Right kidney (tissue), 1 donor: ENCODE data around the gene CSNK1A1.
"Not testable (repeated sequence)": the region's sequence is repeated elsewhere in the genome, so short reads cannot be mapped to it uniquely, and the experiment has no call there.

ENCODE experiments used
- DNase-seq: peaks from one replicate; pipeline ENCODE4 v3.0.0-alpha.2; 2016

CSNK1A1 gene

GRCh38 chr5:149575131-149575530 is 23.9 kb upstream of the CSNK1A1 start:
- DNase-seq = no peak

- no peak for DNase-seq
Observed at GRCh38 chr5:149572576-149573231, 21.5 kb upstream of the CSNK1A1 start.

- DNase-seq = no peak
Observed at GRCh38 chr5:149572170-149572569, 20.9 kb upstream of the CSNK1A1 start.

GRCh38 chr5:149567226-149567625 is 16.0 kb upstream of the CSNK1A1 start:
- no peak for DNase-seq

- peak; percentile 54 for DNase-seq
Observed at GRCh38 chr5:149564542-149565140, 13.4 kb upstream of the CSNK1A1 start.

- DNase-seq = no peak
Observed at GRCh38 chr5:149563466-149563865, 12.2 kb upstream of the CSNK1A1 start.

- DNase-seq = no peak
Observed at GRCh38 chr5:149561848-149562247, 10.6 kb upstream of the CSNK1A1 start.

- no peak for DNase-seq
Observed at GRCh38 chr5:149559706-149560105, 8.5 kb upstream of the CSNK1A1 start.

GRCh38 chr5:149552553-149553160 is 1.4 kb upstream of the CSNK1A1 start:
- no peak for DNase-seq

- DNase-seq = no peak
Observed at GRCh38 chr5:149552038-149552494, 827 bp upstream of the CSNK1A1 start.

GRCh38 chr5:149550594-149551226 is 529 bp downstream of the CSNK1A1 start:
- DNase-seq = no peak

GRCh38 chr5:149550268-149550583 is 1.0 kb downstream of the CSNK1A1 start:
- DNase-seq = no peak

GRCh38 chr5:149549461-149550267 is 1.6 kb downstream of the CSNK1A1 start:
- DNase-seq = peak; percentile 66

- DNase-seq = no peak
Observed at GRCh38 chr5:149546974-149547373, 4.3 kb downstream of the CSNK1A1 start.

- no peak for DNase-seq
Observed at GRCh38 chr5:149545327-149545726, 5.9 kb downstream of the CSNK1A1 start.

GRCh38 chr5:149544028-149544420 is 7.2 kb downstream of the CSNK1A1 start:
- DNase-seq = no peak

GRCh38 chr5:149543361-149544027 is 7.7 kb downstream of the CSNK1A1 start:
- no peak for DNase-seq

- DNase-seq = no peak
Observed at GRCh38 chr5:149541893-149542292, 9.3 kb downstream of the CSNK1A1 start.

GRCh38 chr5:149540089-149540488 is 11.2 kb downstream of the CSNK1A1 start:
- no peak for DNase-seq

GRCh38 chr5:149537374-149537975 is 13.8 kb downstream of the CSNK1A1 start:
- no peak for DNase-seq

- not testable (repeated sequence) for DNase-seq
Observed at GRCh38 chr5:149535787-149536186, 15.5 kb downstream of the CSNK1A1 start.

GRCh38 chr5:149532413-149532812 is 18.8 kb downstream of the CSNK1A1 start:
- DNase-seq = no peak
